ENCODE measurements around the gene BEX1.

- TF ChIP-seq POLR2A (IDR thresholded peaks at IDR 0.05; ENCODE audit: low read length) (no peak), PHF8 (IDR thresholded peaks at IDR 0.05; ENCODE audit: borderline replicate concordance, low read depth) (no peak), CBX2 (IDR thresholded peaks at IDR 0.05; ENCODE audit: borderline replicate concordance, low read depth) (no peak), MAFK (IDR thresholded peaks at IDR 0.05; ENCODE audit: partially characterized antibody) (no peak), ZFP36 (IDR thresholded peaks at IDR 0.05; ENCODE audit: borderline replicate concordance, partially characterized antibody) (no peak), CTCF (IDR thresholded peaks at IDR 0.05) (no peak), CHD2 (IDR thresholded peaks at IDR 0.05; ENCODE audit: low read length, partially characterized antibody) (no peak), EP300 (IDR thresholded peaks at IDR 0.05) (no peak), ZC3H11A (IDR thresholded peaks at IDR 0.05) (no peak), ELK1 (IDR thresholded peaks at IDR 0.05; ENCODE audit: low read depth, low read length) (no peak), RAD21 (conservative IDR thresholded peaks at IDR 0.05 in 1 of 2, IDR thresholded peaks at IDR 0.05 in 1 of 2) (no peak), MAX (IDR thresholded peaks at IDR 0.05) (no peak), RCOR1 (IDR thresholded peaks at IDR 0.05; ENCODE audit: low read depth, low read length) (no peak), ESRRA (IDR thresholded peaks at IDR 0.05; ENCODE audit: borderline replicate concordance, low read length) (no peak)
Measured at GRCh38 chrX:103099691-103100090, 35.7 kb upstream of the BEX1 start.

All from A549 (cell line).